OCI-LY7 (cell line): ENCODE measurements around the gene FXYD2. TPM values are rescaled to one million over a fixed set of nuclear protein-coding genes. Genes with fewer than 3 reads are reported as not detected.

Experiments
- BruUV-seq: library from RNA; stranded (reverse); fragments of 400-500 nt; replicated peaks from 2 replicates; lab custom pipeline; 2021; lab: Mats Ljungman, UMichigan
- CTCF ChIA-PET: fragments of 300-600 bp; sonication (Branson Sonifier 250); formaldehyde crosslinking; loops from one replicate; lab custom pipeline; 2022; ENCODE audit warnings: antibody characterized with exemption; ENCODE audit not compliant: unreplicated experiment; lab: Charles Lee
- POLR2A ChIA-PET: fragments of 300-600 bp; sonication (Branson Sonifier 250); formaldehyde crosslinking; loops from one replicate; lab custom pipeline; 2022; ENCODE audit warnings: antibody characterized with exemption; lab: Charles Lee
- DNase-seq: peaks from one replicate; pipeline ENCODE4 v3.0.0-alpha.2; 2015; ENCODE audit warnings: low spot score
- H2AFZ ChIP-seq: fragments of 200-600 bp; sonication (generic), shearing (Covaris generic); 2 replicates; pipeline ENCODE4 v1.6.1; 2014; ENCODE audit warnings: mild to moderate bottlenecking, antibody characterized with exemption, low read length, moderate library complexity
- H3K27ac ChIP-seq: fragments of 200-600 bp; sonication (generic); 2 replicates; pipeline ENCODE4 v1.5.1; 2014; ENCODE audit warnings: mixed run types, low read depth, mild to moderate bottlenecking, moderate library complexity, low read length, inconsistent platforms; ENCODE audit not compliant: poor library complexity, severe bottlenecking
- H3K36me3 ChIP-seq: fragments of 200-600 bp; sonication (generic); 2 replicates; pipeline ENCODE4 v1.6.1; 2014; ENCODE audit warnings: mild to moderate bottlenecking, antibody characterized with exemption, low read length, moderate library complexity, mixed read lengths; ENCODE audit not compliant: insufficient read depth
- H3K4me1 ChIP-seq: fragments of 200-600 bp; sonication (generic); 2 replicates; pipeline ENCODE4 v1.5.1; 2014; ENCODE audit warnings: mild to moderate bottlenecking, low read length; ENCODE audit not compliant: insufficient read depth, poor library complexity, severe bottlenecking
- H3K4me2 ChIP-seq: fragments of 200-600 bp; sonication (generic); 2 replicates; pipeline ENCODE4 v1.6.1; 2014; ENCODE audit warnings: mild to moderate bottlenecking, low read length
- H3K4me3 ChIP-seq: fragments of 200-600 bp; sonication (generic); 2 replicates; pipeline ENCODE4 v1.5.1; 2014; ENCODE audit warnings: mild to moderate bottlenecking, low read depth, low read length; ENCODE audit not compliant: poor library complexity, severe bottlenecking
- H3K79me2 ChIP-seq: fragments of 200-600 bp; sonication (generic); 2 replicates; pipeline ENCODE4 v1.6.1; 2016; ENCODE audit warnings: low read depth, mild to moderate bottlenecking, low read length, moderate library complexity, mixed read lengths; ENCODE audit not compliant: insufficient read depth
- H3K9me2 ChIP-seq: fragments of 200-600 bp; sonication (generic); 2 replicates; pipeline ENCODE4 v1.6.1; 2016; ENCODE audit warnings: mild to moderate bottlenecking, low read length, mixed read lengths; ENCODE audit not compliant: insufficient read depth
- H3K9me3 ChIP-seq: fragments of 200-600 bp; sonication (generic); 2 replicates; pipeline ENCODE4 v1.6.1; 2014; ENCODE audit warnings: mild to moderate bottlenecking, mixed run types, low read length, mixed read lengths
- H4K20me1 ChIP-seq: fragments of 200-600 bp; sonication (generic); 2 replicates; pipeline ENCODE4 v1.6.1; 2014; ENCODE audit warnings: mild to moderate bottlenecking, antibody characterized with exemption, low read length, moderate library complexity, mixed read lengths; ENCODE audit not compliant: insufficient read depth
- CTCF ChIP-seq: fragments of 200-600 bp; sonication (generic); conservative IDR thresholded peaks from 2 replicates; pipeline ENCODE4 v1.5.1; 2014; ENCODE audit warnings: mild to moderate bottlenecking, antibody characterized with exemption, low read length, moderate library complexity, mixed read lengths
- EZH2phosphoT487 ChIP-seq: fragments of 200-600 bp; sonication (generic); IDR thresholded peaks from 2 replicates; pipeline ENCODE4 v1.6.1; 2018; ENCODE audit warnings: low read depth, borderline replicate concordance, mild to moderate bottlenecking, mixed run types, antibody characterized with exemption, low read length, moderate library complexity, mixed read lengths
- intact Hi-C: fragments of 100-400 bp; cut with micrococcal nuclease; formaldehyde crosslinking; loops from one replicate; pipeline ENCODE4 v1.10.0; 2022; ENCODE audit not compliant: unreplicated experiment
- total RNA-seq, 2 experiments: library from RNA; depleted of rRNA in 1 of 2; stranded (reverse); fragments of >200 nt in 1 of 2; shearing (Covaris generic) in 1 of 2; gene quantifications; 2 replicates each; pipeline ENCODE4 v1.2.3, GENCODE V29; 2014 to 2022

Gene FXYD2
- total RNA-seq, 2 experiments from 2014 or later, result not detected

DNA sequence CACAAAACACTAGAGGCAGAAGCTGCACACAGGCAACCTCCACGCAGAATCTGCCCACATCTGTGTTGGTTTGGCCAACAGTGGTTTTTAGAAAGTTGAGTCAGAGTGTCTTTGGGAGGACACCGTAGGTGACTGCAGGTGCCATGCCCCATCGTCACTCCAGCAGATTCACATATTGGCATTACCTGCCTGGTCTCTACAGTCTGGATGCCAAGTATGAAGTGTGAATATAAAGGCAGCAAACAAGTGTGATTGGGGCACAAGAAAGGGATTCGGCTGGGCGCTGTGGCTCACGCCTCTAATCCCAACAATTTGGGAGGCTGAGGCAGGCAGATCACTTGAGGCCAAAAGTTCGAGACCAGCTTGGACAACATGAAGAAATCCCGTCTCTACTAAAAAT, 11.0 kb upstream of the FXYD2 start:
- TF ChIP-seq EZH2phosphoT487, result no peak
- no peak for TF ChIP-seq CTCF

GRCh38 chr11:117834838-117835443, 10.4 kb upstream of the FXYD2 start:
- BruUV-seq, result no TSS peak
- Histone ChIP-seq H3K79me2 (no peaks in the 10 kb centered on the region), H3K4me1 (no peaks in the 10 kb centered on the region), H3K27ac (no peak overlapping the region), H3K9me2 (no peaks in the 10 kb centered on the region), H4K20me1 (no peaks in the 10 kb centered on the region), H2AFZ (no peak overlapping the region), H3K4me3 (no peak overlapping the region), H3K36me3 (no peaks in the 10 kb centered on the region), H3K4me2 (no peak overlapping the region), H3K9me3 (no peaks in the 10 kb centered on the region)
- POLR2A ChIA-PET, result interaction anchor here (1.0 to 1.8 kb wide), 3 partner anchors 8 to 223 kb away, joined by 3 to 4 read pairs (median 4); no protein-coding TSS in a partner anchor
- TF ChIP-seq EZH2phosphoT487 (no peak), CTCF (no peak)
- DNase-seq, result no peak
- intact Hi-C loops, result no loop called here
- CTCF ChIA-PET, result no interaction called here

More for the DNA sequence above, 11.0 kb upstream of the FXYD2 start:
- Histone ChIP-seq H3K9me3 (no peaks in the 10 kb centered on the region), H3K27ac (no peak overlapping the region), H2AFZ (no peak overlapping the region), H3K79me2 (no peaks in the 10 kb centered on the region), H3K4me1 (no peaks in the 10 kb centered on the region), H3K9me2 (no peaks in the 10 kb centered on the region), H3K4me3 (no peak overlapping the region), H3K4me2 (no peak overlapping the region), H3K36me3 (no peaks in the 10 kb centered on the region), H4K20me1 (no peaks in the 10 kb centered on the region)
- CTCF ChIA-PET, result no interaction called here
- POLR2A ChIA-PET, result interaction anchor here (1.0 kb wide), 1 partner anchor 222 kb away, joined by 3 read pairs; no protein-coding TSS in a partner anchor
- intact Hi-C loops, result no loop called here
- no TSS peak for BruUV-seq
- DNase-seq, result no peak
